NOMO-1 treated with dmso at 0.1 percent for 144 hours (cell line): ENCODE data around the gene MMP24.
A peak's percentile ranks its signal among the peaks of the same experiment; 100 is the strongest.
"Not testable (repeated sequence)": the region's sequence is repeated elsewhere in the genome, so short reads cannot be mapped to it uniquely, and the experiment has no call there.

ENCODE experiments used
- DNase-seq: peaks from one replicate; lab custom pipeline; 2025; ENCODE audit not compliant: unreplicated experiment; lab: John Stamatoyannopoulos, UW

Gene MMP24

GRCh38 chr20:35215066-35215956, 11.2 kb upstream of the MMP24 start:
- DNase-seq, result no peak

- no peak for DNase-seq
These were observed 9.9 kb upstream of the MMP24 start for GRCh38 chr20:35216541-35216940.

GRCh38 chr20:35223941-35224340, 2.5 kb upstream of the MMP24 start:
- DNase-seq, result no peak

GRCh38 chr20:35224536-35224935, 2.0 kb upstream of the MMP24 start:
- no peak for DNase-seq

- no peak for DNase-seq
These were observed 968 bp upstream of the MMP24 start for GRCh38 chr20:35225319-35226125.

GRCh38 chr20:35226884-35227681, 593 bp downstream of the MMP24 start:
- no peak for DNase-seq

GRCh38 chr20:35232575-35232974, 6.1 kb downstream of the MMP24 start:
- no peak for DNase-seq

- DNase-seq, result no peak
These were observed 9.4 kb downstream of the MMP24 start for GRCh38 chr20:35235881-35236280.

- DNase-seq, result no peak
These were observed 11.0 kb downstream of the MMP24 start for GRCh38 chr20:35237486-35237885.

- DNase-seq, result peak; percentile 71
These were observed 11.7 kb downstream of the MMP24 start for GRCh38 chr20:35238170-35238569.

- no peak for DNase-seq
These were observed 12.2 kb downstream of the MMP24 start for GRCh38 chr20:35238735-35239134.

GRCh38 chr20:35240083-35240810, 13.8 kb downstream of the MMP24 start:
- no peak for DNase-seq

- DNase-seq, result no peak
These were observed 14.4 kb downstream of the MMP24 start for GRCh38 chr20:35240811-35241293.

GRCh38 chr20:35243317-35243716, 16.8 kb downstream of the MMP24 start:
- no peak for DNase-seq

- DNase-seq, result no peak
These were observed 17.5 kb downstream of the MMP24 start for GRCh38 chr20:35243986-35244385.

- DNase-seq, result no peak
These were observed 20.2 kb downstream of the MMP24 start for GRCh38 chr20:35246723-35247122.

GRCh38 chr20:35248641-35249475, 22.4 kb downstream of the MMP24 start:
- no peak for DNase-seq

GRCh38 chr20:35251613-35251940, 25.1 kb downstream of the MMP24 start:
- DNase-seq, result no peak

- DNase-seq, result no peak
These were observed 25.6 kb downstream of the MMP24 start for GRCh38 chr20:35252037-35252461.

- not testable (repeated sequence) for DNase-seq
These were observed 26.1 kb downstream of the MMP24 start for GRCh38 chr20:35252598-35252997.
